ENCODE data around the gene DARS1.
"Not testable (repeated sequence)": the region's sequence is repeated elsewhere in the genome, so short reads cannot be mapped to it uniquely, and the experiment has no call there.

DARS1 gene

DNA sequence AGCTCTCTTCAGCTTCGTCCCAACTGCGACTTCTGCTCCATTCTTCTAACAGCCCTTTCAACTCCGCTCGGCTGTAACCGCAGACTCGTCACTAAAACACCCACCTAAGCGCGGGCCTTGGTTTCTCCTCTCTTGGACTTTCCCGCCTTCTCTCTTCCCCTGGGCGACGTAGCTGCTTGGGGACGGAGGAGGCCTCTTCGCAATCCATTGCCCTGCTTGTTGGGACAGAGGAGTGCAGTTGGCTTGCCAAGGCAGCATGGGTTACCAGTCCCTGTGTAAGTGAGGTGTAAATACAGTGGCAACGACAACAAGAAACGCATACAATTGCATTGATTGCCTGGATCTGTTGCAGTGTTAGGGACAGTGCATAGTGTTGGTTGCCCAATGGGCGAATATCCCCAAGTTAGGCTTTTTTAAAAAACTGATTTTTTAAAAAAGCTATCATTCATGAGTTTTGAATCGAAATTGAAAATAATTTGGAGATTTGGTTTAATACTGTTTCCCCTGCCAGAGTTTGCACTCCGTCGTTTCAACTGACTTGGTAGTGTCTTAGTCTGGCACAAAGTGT is 484 bp upstream of the DARS1 start:
- no peaks in the 10 kb centered on the region for H3K27me3 ChIP-seq (ENCODE audit: insufficient read depth, low read length)
- peaks cover 17% of the 10 kb centered on the region for H3K36me3 ChIP-seq (ENCODE audit: insufficient read depth, low read length)
- peaks cover 13% of the 10 kb centered on the region for H3K4me1 ChIP-seq (ENCODE audit: control insufficient read depth, insufficient read depth, low read length, unreplicated experiment)
- H3K79me2 ChIP-seq (ENCODE audit: control insufficient read depth, insufficient read depth, low read length, unreplicated experiment): peaks cover 40% of the 10 kb centered on the region
- H3K4me3 ChIP-seq (ENCODE audit: low read depth, low read length): peak overlapping the region; percentile 85
- H3K27ac ChIP-seq (ENCODE audit: low read depth, low read length): peak overlapping the region; percentile 99
- peak overlapping the region; percentile 97 for H2AFZ ChIP-seq (ENCODE audit: low read length, unreplicated experiment)

DNA sequence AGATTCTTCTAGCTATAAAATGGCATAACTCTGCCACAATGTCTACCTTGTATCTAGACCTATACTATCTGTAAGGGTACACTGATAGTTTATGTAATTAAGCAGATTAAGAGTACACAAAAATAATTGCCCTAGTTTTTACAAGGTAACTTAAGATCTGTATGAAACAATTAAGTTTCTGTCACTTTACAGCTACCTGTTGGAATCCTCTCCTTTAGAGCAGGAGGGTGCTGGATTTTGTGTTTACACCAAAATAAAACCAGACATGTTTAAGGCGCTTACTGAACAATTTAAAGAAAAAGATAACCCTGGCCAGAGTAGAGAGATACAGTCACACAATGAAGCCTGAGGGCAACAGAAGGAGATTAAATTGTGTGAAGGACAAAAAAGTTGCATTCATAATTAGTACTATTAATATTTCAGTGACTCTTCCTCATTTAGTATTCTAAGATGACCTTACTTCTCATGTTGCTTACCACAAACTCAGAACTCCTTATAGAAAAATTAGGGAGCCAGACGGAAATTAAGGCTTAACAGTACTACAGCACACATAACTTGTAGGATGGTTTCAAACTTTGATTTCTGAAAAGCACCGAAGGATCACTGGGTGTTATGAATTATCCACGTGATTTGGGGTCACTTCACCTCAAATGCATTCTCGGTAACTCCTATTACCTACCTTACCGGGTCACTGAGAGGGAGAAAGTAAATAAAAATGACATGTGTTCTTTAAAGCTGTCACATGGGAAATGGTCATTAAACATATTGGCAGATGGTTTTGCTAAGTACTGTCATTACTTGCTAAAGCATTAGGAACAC is 1.0 kb downstream of the DARS1 start:
- peaks cover 54% of the 10 kb centered on the region for H3K79me2 ChIP-seq (ENCODE audit: control insufficient read depth, insufficient read depth, low read length, unreplicated experiment)
- peak overlapping the region; percentile 85 for H3K4me3 ChIP-seq (ENCODE audit: low read depth, low read length)
- no peaks in the 10 kb centered on the region for H3K27me3 ChIP-seq (ENCODE audit: insufficient read depth, low read length)
- H3K27ac ChIP-seq (ENCODE audit: low read depth, low read length): peak overlapping the region; percentile 99
- peaks cover 31% of the 10 kb centered on the region for H3K36me3 ChIP-seq (ENCODE audit: insufficient read depth, low read length)
- peaks cover 13% of the 10 kb centered on the region for H3K4me1 ChIP-seq (ENCODE audit: control insufficient read depth, insufficient read depth, low read length, unreplicated experiment)
- no peak overlapping the region for H2AFZ ChIP-seq (ENCODE audit: low read length, unreplicated experiment)

DNA sequence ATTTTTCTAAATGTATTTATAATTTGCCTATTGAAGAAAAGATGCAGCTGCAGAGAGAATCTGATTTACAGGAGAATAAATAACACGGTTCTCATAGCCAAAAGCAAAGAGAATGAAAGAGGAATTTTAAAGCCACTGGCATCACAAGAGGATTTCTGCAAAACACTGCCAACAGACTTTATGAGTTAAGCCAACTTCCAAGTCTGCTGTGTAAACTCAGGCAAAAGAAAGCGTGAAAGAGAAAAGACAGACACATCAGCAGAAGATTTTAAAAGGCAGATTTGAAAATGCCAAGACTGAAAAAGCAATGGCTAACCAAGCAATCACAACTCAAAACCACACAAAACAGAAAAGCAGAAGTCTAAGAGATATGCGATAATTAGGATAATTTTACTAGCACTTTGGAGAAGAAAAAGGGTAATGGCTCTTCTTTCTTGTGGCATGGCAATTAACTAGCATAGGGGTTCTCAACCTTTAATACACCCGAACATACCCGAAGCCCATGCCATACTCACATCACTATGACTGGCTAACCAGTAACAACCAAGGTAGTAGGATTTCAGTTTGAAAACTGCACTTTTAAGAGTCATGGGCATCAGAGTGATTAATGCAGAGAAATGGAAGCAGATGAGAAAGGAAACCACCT is 4.9 kb downstream of the DARS1 start:
- Histone ChIP-seq H3K27ac (ENCODE audit: low read depth, low read length) (no peak overlapping the region), H3K36me3 (ENCODE audit: insufficient read depth, low read length) (peaks cover 48% of the 10 kb centered on the region), H3K27me3 (ENCODE audit: insufficient read depth, low read length) (no peaks in the 10 kb centered on the region), H3K4me1 (ENCODE audit: control insufficient read depth, insufficient read depth, low read length, unreplicated experiment) (peaks cover 13% of the 10 kb centered on the region), H3K79me2 (ENCODE audit: control insufficient read depth, insufficient read depth, low read length, unreplicated experiment) (peaks cover 66% of the 10 kb centered on the region), H2AFZ (ENCODE audit: low read length, unreplicated experiment) (no peak overlapping the region), H3K4me3 (ENCODE audit: low read depth, low read length) (no peak overlapping the region)

DNA sequence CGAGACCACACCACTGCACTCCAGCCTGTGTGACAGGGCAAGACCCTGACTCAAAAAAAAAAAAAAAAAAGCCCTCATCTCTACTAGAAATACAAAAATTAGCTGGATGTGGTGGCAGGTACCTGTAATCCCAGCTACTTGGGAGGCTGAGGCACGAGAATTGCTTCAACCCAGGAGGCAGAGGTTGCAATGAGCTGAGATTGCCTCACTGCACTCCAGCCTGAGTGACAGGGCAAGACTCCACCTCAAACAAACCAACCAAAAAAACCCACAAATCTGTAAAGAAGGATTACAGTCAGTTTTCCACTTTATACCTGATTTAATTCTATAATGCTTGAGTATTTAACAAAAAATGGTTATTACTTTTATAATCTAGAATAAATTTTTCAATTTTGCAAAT is 9.7 kb downstream of the DARS1 start:
- H3K27me3 ChIP-seq (ENCODE audit: insufficient read depth, low read length): no peaks in the 10 kb centered on the region
- no peak overlapping the region for H3K4me3 ChIP-seq (ENCODE audit: low read depth, low read length)
- H3K27ac ChIP-seq (ENCODE audit: low read depth, low read length): no peak overlapping the region
- H2AFZ ChIP-seq (ENCODE audit: low read length, unreplicated experiment): no peak overlapping the region
- H3K4me1 ChIP-seq (ENCODE audit: control insufficient read depth, insufficient read depth, low read length, unreplicated experiment): no peaks in the 10 kb centered on the region
- peaks cover 49% of the 10 kb centered on the region for H3K79me2 ChIP-seq (ENCODE audit: control insufficient read depth, insufficient read depth, low read length, unreplicated experiment)
- peaks cover 51% of the 10 kb centered on the region for H3K36me3 ChIP-seq (ENCODE audit: insufficient read depth, low read length)

DNA sequence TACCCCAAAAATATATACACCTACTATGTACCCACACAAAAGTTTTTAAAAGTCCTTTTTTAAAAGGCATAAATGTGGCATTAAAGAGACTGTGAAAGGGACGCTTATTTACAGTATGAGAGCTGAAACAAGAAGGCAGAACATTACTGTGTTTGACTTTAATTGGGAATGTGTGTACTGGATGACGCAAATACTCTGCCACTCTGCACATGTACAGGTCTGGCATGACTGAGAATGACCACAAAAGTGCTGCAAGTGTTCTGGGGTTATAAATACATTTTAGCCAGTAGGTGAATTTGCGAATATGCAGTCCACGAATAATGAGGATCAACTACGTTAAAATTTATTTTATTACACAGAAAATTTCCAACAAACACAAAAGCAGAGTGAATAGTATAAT is 11.4 kb downstream of the DARS1 start:
- Histone ChIP-seq H3K79me2 (ENCODE audit: control insufficient read depth, insufficient read depth, low read length, unreplicated experiment) (peaks cover 42% of the 10 kb centered on the region), H2AFZ (ENCODE audit: low read length, unreplicated experiment) (no peak overlapping the region), H3K27me3 (ENCODE audit: insufficient read depth, low read length) (no peaks in the 10 kb centered on the region), H3K36me3 (ENCODE audit: insufficient read depth, low read length) (peaks cover 38% of the 10 kb centered on the region), H3K4me1 (ENCODE audit: control insufficient read depth, insufficient read depth, low read length, unreplicated experiment) (no peaks in the 10 kb centered on the region), H3K27ac (ENCODE audit: low read depth, low read length) (no peak overlapping the region), H3K4me3 (ENCODE audit: low read depth, low read length) (no peak overlapping the region)

DNA sequence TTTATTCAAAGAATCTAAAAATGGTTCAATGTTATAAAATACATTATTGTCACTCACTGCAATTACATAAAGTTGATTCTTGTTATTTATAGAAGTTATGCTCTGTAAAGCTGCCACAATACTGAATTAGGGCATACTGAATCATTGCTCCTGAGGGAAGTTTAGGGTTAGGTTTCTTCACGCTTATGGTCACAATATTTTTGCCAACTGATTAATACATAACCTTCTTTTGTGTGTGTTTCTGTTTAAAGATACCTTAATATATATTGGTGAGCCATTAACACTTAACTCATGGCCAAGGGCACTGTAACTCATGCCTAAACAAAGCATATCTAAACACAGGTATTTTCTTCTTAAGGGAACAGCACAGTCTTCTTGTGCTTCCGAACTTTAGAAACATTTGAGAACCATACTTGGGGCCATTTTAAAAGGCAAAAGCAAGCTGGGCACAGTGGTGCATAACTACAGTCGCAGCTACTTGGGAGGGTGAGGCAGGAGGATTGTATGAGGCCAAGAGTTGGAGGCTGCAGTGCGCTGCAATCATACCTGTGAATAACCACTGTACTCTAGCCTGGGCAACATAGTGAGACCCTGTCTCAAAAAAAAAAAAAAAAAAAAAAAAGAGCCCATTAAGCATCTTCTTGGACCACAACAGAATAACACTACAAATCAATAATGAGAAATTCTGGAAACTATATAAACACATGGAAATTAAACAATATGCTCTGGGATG is 15.6 kb downstream of the DARS1 start:
- no peak overlapping the region for H2AFZ ChIP-seq (ENCODE audit: low read length, unreplicated experiment)
- H3K36me3 ChIP-seq (ENCODE audit: insufficient read depth, low read length): peaks cover 32% of the 10 kb centered on the region
- no peaks in the 10 kb centered on the region for H3K27me3 ChIP-seq (ENCODE audit: insufficient read depth, low read length)
- H3K79me2 ChIP-seq (ENCODE audit: control insufficient read depth, insufficient read depth, low read length, unreplicated experiment): peaks cover 53% of the 10 kb centered on the region
- no peaks in the 10 kb centered on the region for H3K4me1 ChIP-seq (ENCODE audit: control insufficient read depth, insufficient read depth, low read length, unreplicated experiment)
- no peak overlapping the region for H3K4me3 ChIP-seq (ENCODE audit: low read depth, low read length)
- H3K27ac ChIP-seq (ENCODE audit: low read depth, low read length): no peak overlapping the region

DNA sequence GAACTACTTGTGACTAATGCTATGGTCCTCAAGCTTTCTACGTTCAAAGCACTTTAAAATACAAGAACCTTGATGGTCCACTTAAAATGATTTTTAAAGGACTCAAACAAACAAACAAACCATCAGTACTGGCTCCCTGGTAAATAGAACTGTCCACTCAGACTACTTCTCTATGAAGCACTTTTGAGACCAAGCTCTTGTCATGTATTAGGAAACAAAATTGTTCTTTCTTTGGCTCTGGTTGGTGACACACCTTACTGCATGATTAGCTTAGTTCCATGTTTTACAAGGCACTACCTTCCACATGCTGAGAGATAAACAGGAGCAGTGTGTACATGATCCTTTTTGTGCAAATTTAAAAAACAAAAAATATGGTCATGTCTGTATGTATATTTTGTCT is 19.7 kb downstream of the DARS1 start:
- Histone ChIP-seq H3K4me3 (ENCODE audit: low read depth, low read length) (no peak overlapping the region), H3K4me1 (ENCODE audit: control insufficient read depth, insufficient read depth, low read length, unreplicated experiment) (no peaks in the 10 kb centered on the region), H3K27ac (ENCODE audit: low read depth, low read length) (no peak overlapping the region), H2AFZ (ENCODE audit: low read length, unreplicated experiment) (no peak overlapping the region), H3K36me3 (ENCODE audit: insufficient read depth, low read length) (peaks cover 16% of the 10 kb centered on the region), H3K79me2 (ENCODE audit: control insufficient read depth, insufficient read depth, low read length, unreplicated experiment) (peaks cover 44% of the 10 kb centered on the region), H3K27me3 (ENCODE audit: insufficient read depth, low read length) (no peaks in the 10 kb centered on the region)

DNA sequence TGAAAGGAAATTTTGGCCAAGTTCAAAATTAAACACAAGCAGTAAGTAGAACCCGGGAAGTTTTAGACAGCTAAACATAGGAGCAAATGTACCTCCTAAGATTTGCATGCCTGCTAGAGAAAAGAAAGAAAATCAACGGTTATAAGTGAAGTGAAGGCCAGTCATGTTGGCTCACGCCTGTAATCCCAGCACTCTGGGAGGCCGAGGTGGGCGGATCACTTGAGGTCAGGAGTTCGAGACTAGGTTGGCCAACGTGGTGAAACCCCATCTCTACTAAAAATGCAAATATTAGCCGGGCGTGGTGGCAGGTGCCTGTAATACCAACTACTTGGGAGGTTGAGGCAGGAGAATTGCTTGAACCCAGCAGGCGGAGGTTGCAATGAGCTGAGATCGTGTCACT is 21.0 kb downstream of the DARS1 start:
- not testable (repeated sequence) for H3K27me3 ChIP-seq (ENCODE audit: insufficient read depth, low read length); H2AFZ ChIP-seq (ENCODE audit: low read length, unreplicated experiment); H3K27ac ChIP-seq (ENCODE audit: low read depth, low read length); H3K4me3 ChIP-seq (ENCODE audit: low read depth, low read length); H3K4me1 ChIP-seq (ENCODE audit: control insufficient read depth, insufficient read depth, low read length, unreplicated experiment)
- Histone ChIP-seq H3K36me3 (ENCODE audit: insufficient read depth, low read length) (peaks cover 25% of the 10 kb centered on the region), H3K79me2 (ENCODE audit: control insufficient read depth, insufficient read depth, low read length, unreplicated experiment) (peaks cover 41% of the 10 kb centered on the region)

DNA sequence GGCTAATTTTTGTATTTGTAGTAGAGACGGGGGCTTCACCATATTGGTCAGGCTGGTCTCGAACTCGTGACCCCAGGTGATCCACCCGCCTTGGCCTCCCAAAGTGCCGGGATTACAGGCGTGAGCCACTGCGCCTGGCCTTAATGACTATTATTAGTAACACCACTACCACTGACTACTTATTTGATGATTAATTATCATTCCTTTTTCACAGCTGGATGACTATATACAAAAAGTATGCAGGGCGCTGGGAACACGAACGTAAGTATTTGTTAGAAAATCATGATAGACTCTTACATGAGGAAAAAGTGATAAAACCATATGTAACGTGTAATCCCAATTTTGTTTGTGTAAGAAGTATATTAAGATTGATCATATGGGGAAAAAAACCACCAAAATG is 21.6 kb downstream of the DARS1 start:
- Histone ChIP-seq H3K36me3 (ENCODE audit: insufficient read depth, low read length) (peaks cover 26% of the 10 kb centered on the region), H3K27me3 (ENCODE audit: insufficient read depth, low read length) (no peaks in the 10 kb centered on the region), H3K79me2 (ENCODE audit: control insufficient read depth, insufficient read depth, low read length, unreplicated experiment) (peaks cover 43% of the 10 kb centered on the region), H3K4me3 (ENCODE audit: low read depth, low read length) (no peak overlapping the region), H2AFZ (ENCODE audit: low read length, unreplicated experiment) (no peak overlapping the region), H3K4me1 (ENCODE audit: control insufficient read depth, insufficient read depth, low read length, unreplicated experiment) (no peaks in the 10 kb centered on the region), H3K27ac (ENCODE audit: low read depth, low read length) (no peak overlapping the region)

DNA sequence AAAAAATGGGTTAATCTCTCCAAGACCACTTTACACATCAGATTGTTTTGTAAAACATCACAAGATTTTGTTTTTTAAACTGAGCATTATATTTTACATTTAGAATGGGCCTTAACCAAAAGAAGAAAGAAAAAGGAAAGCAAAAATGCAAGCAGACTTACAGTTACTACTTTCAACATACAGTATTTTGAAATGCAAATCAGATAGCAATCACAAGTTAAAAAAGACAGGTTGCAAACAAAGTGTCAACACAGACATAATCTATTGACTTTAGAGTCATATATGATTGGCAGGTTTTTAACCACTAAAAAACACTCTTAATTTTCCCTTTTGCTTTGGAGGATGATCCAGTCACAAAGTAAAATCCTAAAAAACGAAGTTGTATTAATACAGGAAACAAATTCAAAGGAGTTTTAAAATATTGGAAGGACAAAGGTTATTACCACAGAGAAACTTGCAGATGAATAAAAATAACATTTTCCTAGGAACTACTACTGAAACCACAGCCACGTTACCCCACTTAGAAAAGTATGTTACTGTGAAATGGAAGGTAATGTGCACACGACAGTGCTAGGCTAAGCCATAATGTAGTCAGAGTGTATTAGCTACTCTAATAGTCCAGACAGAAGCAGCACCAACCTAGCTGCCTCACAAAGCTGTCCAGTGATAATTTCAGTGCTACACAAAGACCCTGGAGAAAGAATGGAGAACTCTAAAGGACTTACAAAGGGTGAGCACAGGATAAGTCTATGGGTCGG is 22.9 kb downstream of the DARS1 start:
- Histone ChIP-seq H3K4me3 (ENCODE audit: low read depth, low read length) (no peak overlapping the region), H3K27ac (ENCODE audit: low read depth, low read length) (no peak overlapping the region), H3K36me3 (ENCODE audit: insufficient read depth, low read length) (peaks cover 34% of the 10 kb centered on the region), H2AFZ (ENCODE audit: low read length, unreplicated experiment) (no peak overlapping the region), H3K4me1 (ENCODE audit: control insufficient read depth, insufficient read depth, low read length, unreplicated experiment) (no peaks in the 10 kb centered on the region), H3K27me3 (ENCODE audit: insufficient read depth, low read length) (no peaks in the 10 kb centered on the region), H3K79me2 (ENCODE audit: control insufficient read depth, insufficient read depth, low read length, unreplicated experiment) (peaks cover 49% of the 10 kb centered on the region)

All from ACC112 (cell line).